ENCODE measurements around the gene CRADD.

- TF ChIP-seq CTCF (IDR thresholded peaks at IDR 0.05) = no peak
- TF ChIP-seq EZH2 (IDR thresholded peaks at IDR 0.05) = no peak
- TF ChIP-seq EZH2phosphoT487 (IDR thresholded peaks at IDR 0.05) = no peak
These were observed 50.7 kb downstream of the CRADD start for GRCh38 chr12:93727911-93728310.
